DND-41 (cell line): Measurements from ENCODE around the gene HOXD12.

Experiments used
- EZH2 ChIP-seq: IDR thresholded peaks from 3 replicates; pipeline ENCODE4 v1.6.1; 2012; ENCODE audit warnings: borderline replicate concordance, low read depth, mild to moderate bottlenecking, moderate library complexity, low read length, inconsistent platforms; ENCODE audit not compliant: severe bottlenecking
- TF ChIP-seq, protein P1 (sequence below): IDR thresholded peaks from 2 replicates; pipeline ENCODE4 v1.5.1; 2012; ENCODE audit warnings: borderline replicate concordance, low read length, moderate library complexity, mild to moderate bottlenecking; ENCODE audit not compliant: poor library complexity, severe bottlenecking; ENCODE audit errors: extremely low read depth

DNA sequence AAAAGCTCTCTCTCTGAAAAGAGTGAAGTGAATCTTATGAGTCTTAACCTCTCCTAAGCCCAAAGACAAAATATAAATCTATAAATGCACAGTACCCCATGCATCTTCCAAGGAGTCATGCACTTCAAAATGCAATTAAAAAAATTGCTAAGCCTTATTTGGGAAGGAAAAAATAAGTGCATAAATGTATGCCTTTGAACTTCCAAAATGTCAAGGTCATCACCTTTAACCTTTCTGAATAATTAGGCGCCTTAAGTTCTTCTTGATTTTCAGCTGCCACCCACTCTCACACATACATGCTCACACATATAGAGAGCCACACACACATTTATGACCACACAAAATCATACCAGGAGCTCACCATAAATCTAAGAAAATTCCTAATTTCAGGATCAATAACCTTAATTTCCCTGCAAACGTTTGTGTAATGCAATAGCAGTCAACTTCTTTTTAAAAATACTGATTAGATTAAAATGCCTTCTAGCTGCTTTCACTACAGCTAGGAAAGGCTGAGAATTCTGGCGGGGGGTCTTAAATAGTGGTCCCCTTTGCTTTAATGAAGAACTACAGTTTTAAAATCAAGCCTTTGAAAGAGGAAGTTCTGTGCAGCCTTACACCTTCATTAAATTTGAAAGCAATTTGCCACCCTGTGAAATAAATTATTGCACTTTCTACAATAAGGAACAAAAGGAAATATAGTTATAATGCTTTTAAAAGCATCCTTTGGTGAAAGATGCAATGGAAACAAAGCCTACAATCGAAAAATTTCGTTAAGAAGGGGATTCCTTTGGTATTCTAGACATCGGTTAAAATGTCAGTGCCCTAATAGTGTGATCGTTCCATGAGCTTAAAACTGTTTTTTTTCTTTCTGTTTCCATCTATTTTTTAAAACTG, 11.1 kb downstream of the HOXD12 start:
- TF ChIP-seq, protein P1, sequence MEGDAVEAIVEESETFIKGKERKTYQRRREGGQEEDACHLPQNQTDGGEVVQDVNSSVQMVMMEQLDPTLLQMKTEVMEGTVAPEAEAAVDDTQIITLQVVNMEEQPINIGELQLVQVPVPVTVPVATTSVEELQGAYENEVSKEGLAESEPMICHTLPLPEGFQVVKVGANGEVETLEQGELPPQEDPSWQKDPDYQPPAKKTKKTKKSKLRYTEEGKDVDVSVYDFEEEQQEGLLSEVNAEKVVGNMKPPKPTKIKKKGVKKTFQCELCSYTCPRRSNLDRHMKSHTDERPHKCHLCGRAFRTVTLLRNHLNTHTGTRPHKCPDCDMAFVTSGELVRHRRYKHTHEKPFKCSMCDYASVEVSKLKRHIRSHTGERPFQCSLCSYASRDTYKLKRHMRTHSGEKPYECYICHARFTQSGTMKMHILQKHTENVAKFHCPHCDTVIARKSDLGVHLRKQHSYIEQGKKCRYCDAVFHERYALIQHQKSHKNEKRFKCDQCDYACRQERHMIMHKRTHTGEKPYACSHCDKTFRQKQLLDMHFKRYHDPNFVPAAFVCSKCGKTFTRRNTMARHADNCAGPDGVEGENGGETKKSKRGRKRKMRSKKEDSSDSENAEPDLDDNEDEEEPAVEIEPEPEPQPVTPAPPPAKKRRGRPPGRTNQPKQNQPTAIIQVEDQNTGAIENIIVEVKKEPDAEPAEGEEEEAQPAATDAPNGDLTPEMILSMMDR, result no peak
- TF ChIP-seq EZH2, result no peak
